NOMO-1 treated with DMSO at 0.1 percent for 48 hours (cell line): Measurements from ENCODE around the gene IAPP.
"Not testable (repeated sequence)": the region's sequence is repeated elsewhere in the genome, so short reads cannot be mapped to it uniquely, and the experiment has no call there.

ENCODE experiments used
- DNase-seq: peaks from one replicate; lab custom pipeline; 2025; ENCODE audit not compliant: unreplicated experiment; lab: John Stamatoyannopoulos, UW

Gene IAPP

GRCh38 chr12:21372602-21373001 lies at the start of gene IAPP:
Gene IAPP (plus strand): TSS chr12:21372902. CDS start chr12:21373352, 450 bp downstream.
- no peak for DNase-seq

GRCh38 chr12:21323736-21324135 lies 49.0 kb upstream of the IAPP start:
- DNase-seq, result no peak

DNA sequence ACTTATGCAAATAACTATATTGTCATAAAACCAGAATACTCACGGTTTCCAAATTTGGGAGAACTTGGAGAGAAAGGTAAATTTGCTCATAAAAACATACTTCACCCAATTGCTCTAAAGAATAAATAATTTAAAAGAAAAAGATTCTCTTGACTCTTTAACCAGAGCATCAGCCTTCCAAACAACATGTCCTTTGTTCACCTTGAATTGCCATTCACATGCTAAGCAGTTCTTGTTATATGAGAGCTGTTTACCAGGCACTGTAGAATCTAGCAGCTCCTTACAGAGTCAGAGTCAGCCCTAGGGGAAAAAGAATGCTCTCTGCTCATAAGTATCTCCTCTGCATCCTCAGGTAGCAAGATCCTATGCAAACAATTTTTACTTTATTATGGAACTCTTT lies 48.2 kb upstream of the IAPP start:
- no peak for DNase-seq

GRCh38 chr12:21328578-21328977 lies 44.1 kb upstream of the IAPP start:
- no peak for DNase-seq

DNA sequence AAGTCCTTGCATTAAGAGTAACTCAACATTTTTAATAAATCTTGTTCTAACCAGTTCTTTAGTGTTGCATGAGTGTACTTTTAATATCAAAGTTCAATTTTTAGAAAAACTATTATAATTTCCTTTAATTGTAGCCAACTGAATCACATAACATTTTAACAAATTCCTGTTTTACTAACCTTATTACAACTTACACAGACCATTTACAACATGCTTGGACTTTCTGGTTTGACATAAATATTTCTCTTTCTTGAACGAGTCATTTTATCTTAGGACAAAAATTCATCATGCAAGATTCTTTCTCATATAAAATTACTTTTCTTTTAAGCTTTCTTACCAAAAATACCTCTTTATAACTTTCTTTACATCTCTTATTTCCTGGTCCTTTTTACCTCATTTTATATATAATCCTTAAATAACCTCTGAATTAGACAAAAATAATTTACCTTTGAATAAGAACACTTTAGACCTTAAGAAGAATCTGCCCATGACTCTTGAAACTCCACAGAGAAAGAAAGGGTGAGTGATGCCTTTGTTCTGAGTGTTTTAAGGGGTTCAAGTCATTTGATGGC lies 41.9 kb upstream of the IAPP start:
- no peak for DNase-seq

- DNase-seq, result no peak
Measured at GRCh38 chr12:21334771-21335325, 37.9 kb upstream of the IAPP start, which contains the start of gene SLCO1A2. Gene SLCO1A2 (minus strand): TSS chr12:21334917. CDS start chr12:21334647, 270 bp downstream.

GRCh38 chr12:21336656-21337055 lies 36.0 kb upstream of the IAPP start:
- no peak for DNase-seq

DNA sequence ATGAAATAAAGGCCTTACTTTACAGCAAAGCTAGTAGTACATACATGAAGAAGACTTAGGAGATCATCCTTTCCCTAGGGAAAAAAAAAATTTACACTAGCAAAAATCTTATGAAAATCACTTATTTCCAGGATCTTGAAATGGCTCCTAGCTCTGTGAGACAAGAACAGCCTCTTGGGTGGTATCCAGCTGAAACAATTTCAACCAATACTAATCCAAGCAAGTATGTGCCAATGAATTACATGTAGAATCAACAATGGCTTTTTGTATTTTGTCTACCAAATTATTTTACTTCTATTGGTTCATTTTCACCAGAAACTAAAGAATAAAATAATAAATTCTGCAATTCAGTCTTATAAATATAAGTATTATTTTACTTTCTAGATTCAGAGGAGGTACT lies 35.2 kb upstream of the IAPP start:
- DNase-seq, result no peak

GRCh38 chr12:21337959-21338744 lies 34.5 kb upstream of the IAPP start:
- DNase-seq, result no peak

GRCh38 chr12:21339921-21340320 lies 32.8 kb upstream of the IAPP start:
- no peak for DNase-seq

DNA sequence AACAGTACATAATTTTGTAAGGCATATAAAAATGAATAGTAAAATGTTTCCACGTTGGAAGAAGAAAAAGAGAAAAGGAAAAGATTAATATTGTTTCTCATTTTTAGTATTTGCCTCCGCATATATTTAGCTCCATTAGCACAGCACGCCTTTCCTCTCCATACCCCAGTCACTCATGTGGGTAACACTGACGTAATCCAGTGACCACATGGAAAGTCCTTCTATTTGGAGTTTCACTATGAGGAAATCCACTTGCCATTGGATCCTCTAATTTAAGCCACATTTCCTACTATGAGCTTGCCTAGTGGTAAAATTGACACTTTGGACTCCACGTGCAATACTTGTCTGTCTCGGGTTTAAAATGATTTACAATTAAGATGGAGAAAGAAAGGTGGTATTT lies 32.3 kb upstream of the IAPP start:
- no peak for DNase-seq

- no peak for DNase-seq
Measured at GRCh38 chr12:21341769-21342168, 30.9 kb upstream of the IAPP start.

DNA sequence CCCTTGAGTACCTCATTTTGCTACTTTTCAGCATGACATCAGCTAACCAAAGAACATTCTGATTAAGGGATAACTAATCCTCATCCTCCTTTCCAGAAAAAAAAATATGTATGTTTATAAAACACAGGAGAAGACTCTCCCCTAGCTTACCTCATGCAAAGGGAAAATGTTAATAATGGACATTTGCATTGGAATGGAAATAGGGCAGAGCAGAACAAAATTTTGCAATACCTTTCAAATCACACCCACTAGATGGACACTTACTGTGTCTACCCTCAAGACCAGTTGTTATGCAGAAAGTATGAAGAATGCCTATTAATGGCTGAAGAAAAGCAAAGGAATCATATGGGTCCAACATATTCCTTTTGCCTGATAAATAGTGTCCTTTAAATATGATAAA lies 29.1 kb upstream of the IAPP start:
- no peak for DNase-seq

DNA sequence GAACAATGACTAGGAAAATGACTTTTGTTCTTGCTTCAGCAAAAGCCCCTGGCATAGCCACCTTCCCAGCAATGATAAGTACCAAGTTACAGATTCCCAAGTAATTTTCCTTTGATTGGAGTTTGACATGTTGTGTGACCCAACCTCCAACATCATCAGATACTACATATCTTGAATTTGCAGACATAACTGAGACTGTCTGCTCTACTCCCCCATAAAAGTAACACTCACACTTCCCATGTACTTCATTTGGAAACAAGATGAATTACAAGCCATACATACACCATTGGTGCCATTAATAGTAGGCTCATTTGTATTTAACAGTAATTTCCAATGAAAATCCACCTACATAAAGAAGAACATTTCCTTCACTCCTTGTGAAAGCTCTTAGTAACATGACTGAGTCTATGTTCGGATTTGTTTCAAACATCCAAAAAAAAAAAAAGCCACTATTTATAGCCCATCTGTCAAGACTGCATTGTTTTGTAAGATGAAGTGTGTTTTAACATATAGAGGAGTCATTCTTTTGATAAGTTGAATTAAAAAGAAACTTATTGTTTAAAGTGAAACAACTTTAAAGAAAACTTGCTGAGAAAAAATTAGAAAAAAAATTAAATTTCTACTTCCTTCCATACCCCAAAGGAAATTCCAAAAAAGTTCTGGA lies 26.0 kb upstream of the IAPP start:
- no peak for DNase-seq

DNA sequence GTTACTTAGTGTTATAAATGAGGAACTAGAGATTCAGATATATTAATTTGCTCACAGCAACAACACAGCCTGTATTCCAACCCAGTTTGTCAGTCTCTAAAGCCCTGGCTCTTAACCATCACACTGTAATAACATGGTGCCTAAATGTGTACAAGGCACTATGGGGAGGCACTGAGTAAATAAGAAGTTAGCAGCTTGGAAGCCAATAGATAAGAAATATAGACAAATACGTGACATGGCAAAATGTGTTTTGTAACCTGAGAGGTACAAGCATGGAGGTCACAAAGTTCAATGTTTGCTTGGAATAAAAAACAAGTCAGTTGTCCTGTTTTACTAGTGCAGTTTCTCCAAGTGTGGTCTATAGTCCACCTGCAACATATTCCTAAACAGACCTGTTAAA lies 21.7 kb upstream of the IAPP start:
- DNase-seq, result peak; percentile 2

DNA sequence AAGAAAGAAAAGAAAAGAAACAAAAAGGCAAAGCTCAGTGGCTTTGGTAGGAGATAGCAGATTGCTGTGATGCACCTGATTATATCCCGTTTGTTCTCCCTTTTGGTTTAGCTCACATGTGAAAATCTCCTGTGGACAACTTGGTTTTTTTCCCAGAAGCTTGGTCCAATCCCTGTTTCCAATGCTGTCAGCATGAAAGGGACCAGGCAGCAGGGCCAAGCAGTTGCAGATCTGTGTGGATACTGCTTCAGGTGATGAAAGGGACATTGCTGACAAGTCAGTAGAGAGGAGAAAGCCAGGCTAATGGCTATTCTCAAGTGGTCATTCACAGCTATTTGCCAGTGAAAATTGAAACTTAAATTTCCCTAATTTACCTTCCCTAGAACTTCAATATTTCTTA lies 19.2 kb upstream of the IAPP start:
- DNase-seq, result no peak

- DNase-seq, result no peak
Measured at GRCh38 chr12:21353948-21354347, 18.8 kb upstream of the IAPP start.

DNA sequence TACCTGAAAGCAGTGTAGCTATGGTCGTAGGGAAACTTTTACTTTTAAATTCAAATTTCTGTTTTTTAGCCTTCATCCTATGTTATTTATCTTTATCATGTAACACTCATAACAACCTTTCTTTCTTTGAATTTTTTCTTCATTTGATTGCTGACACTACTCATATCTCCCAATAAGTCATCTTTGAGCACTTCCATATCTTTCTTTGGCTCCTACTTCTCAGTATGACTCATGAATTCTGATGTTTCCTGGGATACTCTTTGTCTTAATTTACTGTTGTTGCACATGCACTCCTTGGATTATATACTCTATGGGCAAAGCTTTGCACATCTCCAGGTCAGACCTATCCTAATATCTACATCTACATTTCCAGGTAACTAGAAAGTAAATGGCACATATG lies 18.1 kb upstream of the IAPP start:
- DNase-seq, result no peak

DNA sequence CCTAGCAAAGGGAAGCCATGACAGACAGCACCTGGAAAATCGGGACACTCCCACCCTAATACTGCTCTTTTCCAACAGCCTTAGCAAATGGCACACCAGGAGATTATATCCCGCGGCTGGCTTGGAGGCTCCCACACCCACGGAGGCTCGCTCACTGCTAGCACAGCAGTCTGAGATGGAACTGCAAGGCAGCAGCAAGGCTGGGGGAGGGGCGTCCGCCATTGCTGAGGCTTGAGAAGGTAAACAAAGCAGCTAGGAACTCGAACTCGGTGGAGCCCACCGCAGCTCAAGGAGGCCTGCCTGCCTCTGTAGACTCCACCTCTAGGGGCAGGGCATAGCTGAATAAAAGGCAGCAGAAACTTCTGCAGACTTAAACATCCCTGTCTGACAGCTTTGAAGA lies 12.1 kb upstream of the IAPP start:
- not testable (repeated sequence) for DNase-seq

DNA sequence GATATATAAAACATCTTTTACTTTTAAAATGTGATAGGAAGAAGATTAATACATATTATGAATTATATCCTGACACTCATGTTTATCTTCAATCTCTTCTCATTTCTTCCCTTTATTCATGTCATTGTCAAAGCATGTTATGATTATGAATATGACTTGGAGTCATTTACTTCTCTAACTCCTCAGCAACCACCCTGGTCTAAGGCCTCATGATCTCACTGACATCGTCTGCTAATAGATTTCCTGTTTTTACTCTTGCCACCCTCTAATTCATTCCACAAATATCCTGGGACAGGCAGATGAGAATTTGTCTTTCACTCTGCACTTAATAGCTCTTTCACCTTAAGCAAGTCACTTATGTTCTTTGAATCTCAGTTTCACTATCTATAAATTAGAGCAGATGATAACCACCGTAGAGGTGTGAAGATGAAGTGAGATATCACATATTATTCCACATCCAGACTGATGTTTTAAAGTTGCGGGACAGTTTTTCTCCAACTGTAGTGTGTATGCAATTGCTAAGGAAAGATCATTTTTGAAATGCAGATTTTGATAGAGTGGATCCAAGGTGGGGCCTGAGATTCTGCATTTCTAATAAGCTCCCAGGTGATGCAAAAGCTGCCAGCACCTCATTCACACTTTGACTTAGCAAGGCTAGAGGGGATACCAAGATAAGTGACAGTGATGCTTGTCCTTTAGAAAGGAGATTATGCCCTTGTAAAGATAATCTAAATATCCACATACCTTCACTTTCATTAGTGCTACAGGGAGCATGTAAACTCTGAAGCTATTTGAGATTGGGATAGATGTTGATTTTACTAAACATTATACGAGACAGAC lies 3.3 kb upstream of the IAPP start:
- no peak for DNase-seq

- DNase-seq, result no peak
Measured at GRCh38 chr12:21370845-21371449, 1.8 kb upstream of the IAPP start.
